Transverse colon (tissue), 4 donors: ENCODE measurements around the gene CKM. TPM values are rescaled to one million over a fixed set of nuclear protein-coding genes. Genes with fewer than 3 reads are reported as not detected.
"Not testable (repeated sequence)": the region's sequence is repeated elsewhere in the genome, so short reads cannot be mapped to it uniquely, and the experiment has no call there.

Experiments
- DNase-seq: peaks from one replicate; pipeline ENCODE4 v3.0.0-alpha.2; 2019
- H3K27ac ChIP-seq, 4 donors: fragments of 200-600 bp; sonication (generic); 2 replicates each; pipeline ENCODE4 v1.5.1; 2016 to 2018; ENCODE audit warnings: inconsistent platforms in 4 of 4
- H3K27me3 ChIP-seq: fragments of 200-600 bp; sonication (generic); 2 replicates; pipeline ENCODE4 v1.5.1; 2017; ENCODE audit warnings: inconsistent platforms
- H3K36me3 ChIP-seq, 4 donors: fragments of 200-600 bp; sonication (generic); 2 replicates each; pipeline ENCODE4 v1.5.1; 2017 to 2019; ENCODE audit warnings: inconsistent platforms in 4 of 4
- H3K4me1 ChIP-seq, 4 donors: fragments of 200-600 bp; sonication (generic); 2 replicates each; pipeline ENCODE4 v1.5.1; 2017 to 2020; ENCODE audit warnings: inconsistent platforms in 4 of 4
- H3K4me3 ChIP-seq, 4 donors: fragments of 200-600 bp; sonication (generic); 1 replicate in 1 of 4; 2 replicates in 3 of 4; pipeline versions ENCODE4 v1.5.1 to v1.6.1; 2017 to 2019; ENCODE audit warnings: inconsistent platforms in 4 of 4
- H3K9me3 ChIP-seq, 2 donors: fragments of 200-600 bp; sonication (generic); 2 replicates each; pipeline ENCODE4 v1.5.1; 2017 to 2019; ENCODE audit warnings: inconsistent platforms in 2 of 2
- EP300 ChIP-seq: sonication (generic); formaldehyde crosslinking; IDR thresholded peaks from one replicate; pipeline ENCODE4 v1.6.1; 2017; ENCODE audit warnings: antibody characterized with exemption, low read depth
- POLR2A ChIP-seq: fragments of 450-650 bp; IDR thresholded peaks from one replicate; pipeline ENCODE4 v1.6.1; 2016; ENCODE audit warnings: antibody characterized with exemption, mild to moderate bottlenecking, moderate library complexity
- POLR2AphosphoS5 ChIP-seq, 3 donors: sonication (generic); formaldehyde crosslinking; IDR thresholded peaks; one replicate each; pipeline ENCODE4 v1.6.1; 2016; ENCODE audit warnings: antibody characterized with exemption in 3 of 3
- WGBS, 2 donors: methylation state at CpG; one replicate each; pipeline ENCODE4 v1.1.5; 2018; ENCODE audit warnings: low coverage in 1 of 2; 5-methylcytosine and 5-hydroxymethylcytosine counted together
- in situ Hi-C, 4 donors: fragments of 200-750 bp; cut with MboI; loops; one replicate each; pipeline versions ENCODE4 v1.15.0 to v1.15.1; 2017; ENCODE audit warnings: low sequenced_read_pairs in 3 of 4, low pct_ligation_motif_present in 1 of 4, low pct_unique_long_range_greater_than_20kb in 1 of 4
- intact Hi-C: fragments of 100-400 bp; cut with DNase I; formaldehyde crosslinking; loops from one replicate; pipeline ENCODE4 v1.15.1; 2023; ENCODE audit warnings: low total_unique reads
- total RNA-seq, 4 donors: library from RNA; depleted of rRNA; stranded (reverse); fragments of >200 nt; gene quantifications; one replicate each; pipeline ENCODE4 v1.1.0, GENCODE V29; 2016
- TF ChIP-seq, protein P1 (sequence below), 5 experiments: fragments of 200-600 bp in 3 of 5; fragments of 450-650 bp in 2 of 5; sonication (generic) in 3 of 5; IDR thresholded peaks; 1 replicate in 2 of 5; 2 replicates in 3 of 5; pipeline ENCODE4 v1.5.1; 2016 to 2017; ENCODE audit warnings: antibody characterized with exemption in 5 of 5, inconsistent platforms in 3 of 5, mild to moderate bottlenecking in 2 of 5, moderate library complexity in 1 of 5

CKM gene
- total RNA-seq, 4 donors from 2014 or later: 4.0 to 32.2 (median 27.9) TPM; not detected in 1

DNA sequence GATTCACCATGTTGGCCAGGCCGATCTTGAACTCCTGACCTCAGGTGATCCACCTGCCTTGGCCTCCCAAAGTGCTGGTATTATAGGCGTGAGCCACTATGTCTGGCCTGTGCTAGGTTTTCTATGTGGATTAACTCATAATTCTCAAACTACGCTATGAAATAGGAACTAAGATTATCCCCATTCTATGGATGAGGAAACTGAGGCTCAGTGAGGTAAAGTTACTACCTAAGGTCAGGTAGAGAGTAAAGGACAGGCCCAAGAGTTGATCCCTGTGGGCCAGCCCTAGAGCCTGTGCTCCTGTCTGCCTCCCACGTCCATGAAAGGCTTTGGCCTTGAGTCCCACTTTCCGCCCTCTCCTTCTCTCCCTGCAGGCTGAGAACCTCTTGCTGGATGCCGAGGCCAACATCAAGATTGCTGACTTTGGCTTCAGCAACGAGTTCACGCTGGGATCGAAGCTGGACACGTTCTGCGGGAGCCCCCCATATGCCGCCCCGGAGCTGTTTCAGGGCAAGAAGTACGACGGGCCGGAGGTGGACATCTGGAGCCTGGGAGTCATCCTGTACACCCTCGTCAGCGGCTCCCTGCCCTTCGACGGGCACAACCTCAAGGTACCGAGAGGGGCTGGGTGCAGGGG is 51.5 kb downstream of the CKM start:
- WGBS, 2 donors: 40 to 88% methylated on average over 1 to 21 of the region's 21 CpGs
- H3K9me3 ChIP-seq: no peaks in the 10 kb centered on the region
- TF ChIP-seq POLR2A: no peak
- TF ChIP-seq POLR2AphosphoS5 (IDR thresholded peaks at IDR 0.05): no peak
- TF ChIP-seq, protein P1, sequence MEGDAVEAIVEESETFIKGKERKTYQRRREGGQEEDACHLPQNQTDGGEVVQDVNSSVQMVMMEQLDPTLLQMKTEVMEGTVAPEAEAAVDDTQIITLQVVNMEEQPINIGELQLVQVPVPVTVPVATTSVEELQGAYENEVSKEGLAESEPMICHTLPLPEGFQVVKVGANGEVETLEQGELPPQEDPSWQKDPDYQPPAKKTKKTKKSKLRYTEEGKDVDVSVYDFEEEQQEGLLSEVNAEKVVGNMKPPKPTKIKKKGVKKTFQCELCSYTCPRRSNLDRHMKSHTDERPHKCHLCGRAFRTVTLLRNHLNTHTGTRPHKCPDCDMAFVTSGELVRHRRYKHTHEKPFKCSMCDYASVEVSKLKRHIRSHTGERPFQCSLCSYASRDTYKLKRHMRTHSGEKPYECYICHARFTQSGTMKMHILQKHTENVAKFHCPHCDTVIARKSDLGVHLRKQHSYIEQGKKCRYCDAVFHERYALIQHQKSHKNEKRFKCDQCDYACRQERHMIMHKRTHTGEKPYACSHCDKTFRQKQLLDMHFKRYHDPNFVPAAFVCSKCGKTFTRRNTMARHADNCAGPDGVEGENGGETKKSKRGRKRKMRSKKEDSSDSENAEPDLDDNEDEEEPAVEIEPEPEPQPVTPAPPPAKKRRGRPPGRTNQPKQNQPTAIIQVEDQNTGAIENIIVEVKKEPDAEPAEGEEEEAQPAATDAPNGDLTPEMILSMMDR (IDR thresholded peaks at IDR 0.05): no peak
- TF ChIP-seq EP300: no peak

DNA sequence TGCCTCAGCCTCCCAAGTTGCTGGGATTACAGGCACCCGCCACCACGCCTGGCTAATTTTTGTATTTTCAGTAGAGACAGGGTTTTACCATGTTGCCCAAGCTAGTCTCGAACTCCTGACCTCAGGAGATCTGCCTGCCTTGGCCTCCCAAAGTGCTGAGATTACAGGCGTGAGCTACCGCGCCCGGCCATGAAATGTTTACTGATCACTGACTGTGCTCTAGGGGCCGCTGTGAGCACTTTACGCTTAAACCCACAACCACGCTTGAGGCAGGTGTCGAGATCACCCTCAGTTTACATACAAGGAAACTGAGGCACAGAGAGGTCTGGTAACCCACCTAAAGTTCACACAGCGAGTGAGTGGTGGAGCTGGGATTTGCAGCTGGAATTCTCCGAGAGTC is 52.7 kb downstream of the CKM start:
- H3K4me1 ChIP-seq, in situ Hi-C loops, DNase-seq, intact Hi-C loops, H3K27me3 ChIP-seq, H3K27ac ChIP-seq, H3K4me3 ChIP-seq, H3K9me3 ChIP-seq: not testable (repeated sequence)
- H3K36me3 ChIP-seq: peaks cover 0 to 10% (median 2%) of the 10 kb centered on the region in 4 donors
- WGBS, 2 donors: 93 to 95% methylated on average over 2 to 13 of the region's 13 CpGs

More for the DNA sequence above, 51.5 kb downstream of the CKM start:
- no peaks in the 10 kb centered on the region for H3K4me1 ChIP-seq
- H3K27ac ChIP-seq: no peak overlapping the region
- in situ Hi-C loops: no loop called here
- H3K36me3 ChIP-seq: peaks cover 0 to 10% (median 2%) of the 10 kb centered on the region in 4 donors
- H3K4me3 ChIP-seq: no peak overlapping the region
- DNase-seq: no peak
- intact Hi-C loops: no loop called here
- H3K27me3 ChIP-seq: no peaks in the 10 kb centered on the region

DNA sequence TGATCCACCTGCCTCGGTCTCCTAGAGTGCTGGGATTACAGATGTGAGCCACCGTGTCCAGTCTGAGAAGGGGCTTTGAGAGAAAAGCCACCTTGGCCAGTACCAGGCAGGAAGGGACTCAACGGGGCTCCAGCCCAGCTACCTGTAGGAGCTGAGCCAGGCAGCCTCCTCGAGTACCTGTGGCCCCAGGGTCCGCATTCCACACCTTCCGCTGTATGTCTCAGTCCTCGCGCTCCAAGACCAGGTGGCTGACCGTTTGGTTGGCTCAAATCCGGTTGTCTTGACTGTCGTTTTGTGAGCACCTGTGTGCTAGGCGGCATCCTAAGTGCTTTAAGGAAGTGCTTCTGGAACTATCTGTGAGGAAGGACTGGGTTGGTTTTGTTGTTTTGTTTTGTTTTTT is 55.4 kb downstream of the CKM start:
- WGBS, 2 donors: 89 to 95% methylated on average over 3 to 12 of the region's 12 CpGs
- intact Hi-C loops (no loop called here), in situ Hi-C loops (no loop called here)
- no peak for DNase-seq
- Histone ChIP-seq H3K9me3 (no peaks in the 10 kb centered on the region), H3K4me3 (no peak overlapping the region), H3K27me3 (no peaks in the 10 kb centered on the region), H3K36me3 (peaks cover 0 to 10% (median 2%) of the 10 kb centered on the region in 4 donors), H3K27ac (no peak overlapping the region), H3K4me1 (no peaks in the 10 kb centered on the region)
- TF ChIP-seq, protein P1 (IDR thresholded peaks at IDR 0.05): no peak
- TF ChIP-seq POLR2AphosphoS5 (IDR thresholded peaks at IDR 0.05) (no peak), POLR2A (no peak)

DNA sequence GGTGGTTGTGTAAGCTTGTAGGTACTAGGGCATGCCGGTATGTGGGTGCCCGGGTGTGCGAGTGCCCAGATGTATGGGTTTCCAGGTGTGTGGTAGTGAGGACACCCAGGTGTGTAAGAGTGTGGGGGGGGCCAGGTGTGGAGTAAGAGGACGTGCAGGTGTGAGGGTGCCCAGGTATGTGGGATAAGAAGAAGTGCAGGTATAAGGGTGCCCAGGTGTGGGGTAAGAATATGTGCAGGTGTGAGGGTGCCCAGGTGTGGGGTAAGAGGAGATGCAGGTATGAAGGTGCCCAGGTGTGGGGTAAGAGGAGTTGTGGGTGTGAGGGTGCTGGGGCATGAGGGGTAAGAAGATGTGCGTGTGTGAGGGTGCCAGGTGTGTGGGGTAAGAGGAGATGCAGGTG is 57.3 kb downstream of the CKM start:
- no peak for DNase-seq
- H3K27ac ChIP-seq: no peak overlapping the region
- TF ChIP-seq EP300 (no peak), POLR2A (no peak), POLR2AphosphoS5 (IDR thresholded peaks at IDR 0.05) (no peak)
- TF ChIP-seq, protein P1 (IDR thresholded peaks at IDR 0.05): no peak
- no peaks in the 10 kb centered on the region for H3K36me3 ChIP-seq
- no peak overlapping the region for H3K4me3 ChIP-seq
- no peaks in the 10 kb centered on the region for H3K27me3 ChIP-seq
- in situ Hi-C loops (no loop called here), intact Hi-C loops (no loop called here)
- H3K4me1 ChIP-seq: no peaks in the 10 kb centered on the region
- H3K9me3 ChIP-seq: no peaks in the 10 kb centered on the region
- WGBS, 2 donors: 82 to 83% methylated on average over 2 to 5 of the region's 5 CpGs
